HepG2 (cell line): Measurements from ENCODE around the gene DNMT1. TPM values are rescaled to one million over a fixed set of nuclear protein-coding genes. Genes with fewer than 3 reads are reported as not detected.

ENCODE experiments used
- ATM ChIP-seq: fragments of 450-650 bp; IDR thresholded peaks from 2 replicates; pipeline ENCODE4 v1.7.1; 2017; ENCODE audit warnings: mild to moderate bottlenecking, borderline replicate concordance
- HDAC1 ChIP-seq: sonication (generic); formaldehyde crosslinking; IDR thresholded peaks from 2 replicates; pipeline ENCODE4 v1.5.1; 2020; ENCODE audit warnings: mild to moderate bottlenecking, missing genetic modification reagents
- MEIS2 ChIP-seq: sonication (generic); formaldehyde crosslinking; IDR thresholded peaks from 2 replicates; pipeline ENCODE4 v1.9.0; 2021; ENCODE audit warnings: mild to moderate bottlenecking, missing genetic modification reagents
- SETDB1 ChIP-seq: sonication (generic); formaldehyde crosslinking; IDR thresholded peaks from 2 replicates; pipeline ENCODE4 v1.5.1; 2020; ENCODE audit warnings: missing genetic modification reagents, mild to moderate bottlenecking, borderline replicate concordance
- SPEN ChIP-seq: sonication (generic); formaldehyde crosslinking; IDR thresholded peaks from 2 replicates; pipeline ENCODE4 v1.5.1; 2020; ENCODE audit warnings: low read depth, mild to moderate bottlenecking, missing genetic modification reagents
- SRY ChIP-seq: sonication (generic); formaldehyde crosslinking; IDR thresholded peaks from 2 replicates; pipeline ENCODE4 v1.8.0; 2022; ENCODE audit warnings: mild to moderate bottlenecking, missing genetic modification reagents
- TAF1 ChIP-seq: sonication (generic); formaldehyde crosslinking; IDR thresholded peaks from 2 replicates; pipeline ENCODE4 v1.4.0; 2020; ENCODE audit warnings: missing genetic modification reagents
- ZFP91 ChIP-seq: sonication (generic); formaldehyde crosslinking; IDR thresholded peaks from 2 replicates; pipeline ENCODE4 v1.9.0; 2022; ENCODE audit warnings: missing genetic modification reagents, mild to moderate bottlenecking, borderline replicate concordance
- ZHX1 ChIP-seq: sonication (generic); formaldehyde crosslinking; IDR thresholded peaks from 2 replicates; pipeline ENCODE4 v1.8.1; 2022; ENCODE audit warnings: low read depth, mild to moderate bottlenecking, missing genetic modification reagents
- ZMYM2 ChIP-seq: sonication (generic); formaldehyde crosslinking; IDR thresholded peaks from 2 replicates; pipeline ENCODE4 v1.8.0; 2022; ENCODE audit warnings: mild to moderate bottlenecking, missing genetic modification reagents
- ZNF143 ChIP-seq: sonication (generic); formaldehyde crosslinking; IDR thresholded peaks from 2 replicates; pipeline ENCODE4 v1.4.0; 2020; ENCODE audit warnings: missing genetic modification reagents
- ZNF230 ChIP-seq: sonication (generic); formaldehyde crosslinking; IDR thresholded peaks from 2 replicates; pipeline ENCODE4 v1.4.0; 2020; ENCODE audit warnings: mild to moderate bottlenecking, missing genetic modification reagents
- ZNF441 ChIP-seq: sonication (generic); formaldehyde crosslinking; IDR thresholded peaks from 2 replicates; pipeline ENCODE4 v1.7.0; 2021; ENCODE audit warnings: missing genetic modification reagents, borderline replicate concordance
- ZNF557 ChIP-seq: sonication (generic); formaldehyde crosslinking; IDR thresholded peaks from 2 replicates; pipeline ENCODE4 v1.4.0; 2020; ENCODE audit warnings: missing genetic modification reagents
- ZNF572 ChIP-seq: sonication (generic); formaldehyde crosslinking; IDR thresholded peaks from 2 replicates; pipeline ENCODE4 v1.5.1; 2020; ENCODE audit warnings: mild to moderate bottlenecking, missing genetic modification reagents
- polyA plus RNA-seq, 8 experiments: library from polyadenylated mRNA; depleted of rRNA in 3 of 8; stranded (reverse) in 7 of 8; unstranded in 1 of 8; fragments of >200 nt; fragmentation: Illumina TruSeq in 4 of 8; extraction: Trizol in 4 of 8; gene quantifications; 2 replicates each; pipeline versions ENCODE4 v1.2.1 to v1.2.3, GENCODE V29; 2011 to 2016; ENCODE audit warnings: low read depth in 4 of 8, missing spikeins in 1 of 8, mixed read lengths in 1 of 8; ENCODE audit not compliant: insufficient read depth in 1 of 8
- total RNA-seq, 5 experiments: library from RNA; depleted of rRNA; stranded (reverse); fragments of >200 nt; fragmentation: Illumina TruSeq; extraction: Trizol; gene quantifications; 2 replicates each; pipeline ENCODE4 v1.2.3, GENCODE V29; 2016; ENCODE audit warnings: low read depth in 1 of 5
- TF ChIP-seq, protein P1 (sequence below): sonication (generic); formaldehyde crosslinking; IDR thresholded peaks from 2 replicates; pipeline ENCODE4 v1.8.1; 2023; ENCODE audit warnings: mild to moderate bottlenecking, moderate library complexity, missing genetic modification reagents
- TF ChIP-seq, protein P2 (sequence below): sonication (generic); formaldehyde crosslinking; IDR thresholded peaks from 2 replicates; pipeline ENCODE4 v1.4.0; 2020; ENCODE audit warnings: missing genetic modification reagents

DNMT1 gene
- total and polyA plus RNA-seq, 2 of the 13 experiments (the other 11 are each of a cell fraction or from before 2014, with no cell fraction given): 31.2 to 91.1 TPM

DNA sequence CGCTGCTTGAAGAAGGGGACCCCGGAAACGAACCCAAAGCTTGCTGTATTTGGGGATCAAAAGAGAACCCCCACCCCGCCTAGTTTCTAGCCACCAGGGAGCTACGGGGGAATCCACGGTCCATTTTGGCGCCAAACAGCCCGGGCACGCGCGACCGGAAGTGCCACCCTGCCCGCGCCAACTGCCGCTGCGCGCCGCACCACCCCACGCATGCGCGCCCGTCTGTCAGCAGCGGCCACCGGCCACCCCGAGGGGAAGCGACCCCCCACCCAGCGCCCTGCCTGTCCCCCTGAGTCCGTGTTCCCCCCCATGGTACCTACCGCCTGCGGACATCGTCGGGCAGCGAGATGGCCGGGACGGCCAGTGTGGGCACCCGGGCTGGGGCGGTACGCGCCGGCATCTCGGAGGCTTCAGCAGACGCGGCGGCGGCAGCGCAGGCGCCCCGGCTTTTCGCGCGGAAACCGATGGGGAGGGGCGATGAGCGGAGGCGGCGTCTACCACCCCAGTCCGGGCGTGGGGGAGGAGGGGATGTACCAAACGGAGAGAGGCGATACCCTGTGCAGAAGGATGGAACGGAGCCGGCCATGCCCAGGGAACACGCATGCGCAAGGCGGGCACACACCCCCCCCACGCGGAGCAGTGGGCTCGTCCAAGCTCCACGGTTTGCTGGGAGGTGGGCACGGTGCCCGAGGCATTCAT is at the start of gene DNMT1 (continued):
- TF ChIP-seq, protein P1, sequence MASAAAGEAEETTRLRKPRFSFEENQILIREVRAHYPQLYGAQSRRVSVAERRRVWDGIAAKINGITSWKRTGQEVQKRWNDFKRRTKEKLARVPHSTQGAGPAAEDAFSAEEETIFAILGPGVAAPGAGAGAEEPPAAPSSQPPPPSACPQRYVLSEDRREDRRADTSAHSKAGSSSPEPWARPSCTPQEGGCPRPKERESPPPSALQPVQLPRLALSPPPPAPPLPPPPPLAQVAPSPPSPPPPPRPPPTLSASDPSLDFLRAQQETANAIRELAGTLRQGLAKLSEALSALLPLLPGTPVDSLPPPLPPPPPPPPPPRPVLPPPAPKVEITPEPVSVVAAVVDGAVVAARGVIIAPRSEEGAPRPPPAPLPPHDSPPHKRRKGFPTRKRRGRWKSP (CRISPR knock-in tag): peak; percentile 61; the same call in 1 of the 2 replicates
- TF ChIP-seq ZNF143 (peak; percentile 78), ZNF441 (peak; percentile 67; the same call in 1 of the 2 replicates), ZHX1 (CRISPR knock-in tag) (no peak; the same call in 1 of the 2 replicates), SETDB1 (CRISPR knock-in tag) (no peak), ZFP91 (peak; percentile 92; the same call in 1 of the 2 replicates), ZNF572 (CRISPR knock-in tag) (no peak), ZNF230 (CRISPR knock-in tag) (no peak; the same call in none of the 2 replicates), ATM (no peak), HDAC1 (CRISPR knock-in tag) (peak; percentile 96), MEIS2 (peak; percentile 4; the same call in 1 of the 2 replicates), TAF1 (CRISPR knock-in tag) (peak; percentile 62; the same call in 1 of the 2 replicates), ZNF557 (CRISPR knock-in tag) (peak; percentile 2; the same call in 1 of the 2 replicates), SRY (CRISPR knock-in tag) (peak; percentile 88; the same call in 1 of the 2 replicates), SPEN (peak; percentile 92), ZMYM2 (CRISPR knock-in tag) (peak; percentile 63; the same call in 1 of the 2 replicates)
- TF ChIP-seq, protein P2, sequence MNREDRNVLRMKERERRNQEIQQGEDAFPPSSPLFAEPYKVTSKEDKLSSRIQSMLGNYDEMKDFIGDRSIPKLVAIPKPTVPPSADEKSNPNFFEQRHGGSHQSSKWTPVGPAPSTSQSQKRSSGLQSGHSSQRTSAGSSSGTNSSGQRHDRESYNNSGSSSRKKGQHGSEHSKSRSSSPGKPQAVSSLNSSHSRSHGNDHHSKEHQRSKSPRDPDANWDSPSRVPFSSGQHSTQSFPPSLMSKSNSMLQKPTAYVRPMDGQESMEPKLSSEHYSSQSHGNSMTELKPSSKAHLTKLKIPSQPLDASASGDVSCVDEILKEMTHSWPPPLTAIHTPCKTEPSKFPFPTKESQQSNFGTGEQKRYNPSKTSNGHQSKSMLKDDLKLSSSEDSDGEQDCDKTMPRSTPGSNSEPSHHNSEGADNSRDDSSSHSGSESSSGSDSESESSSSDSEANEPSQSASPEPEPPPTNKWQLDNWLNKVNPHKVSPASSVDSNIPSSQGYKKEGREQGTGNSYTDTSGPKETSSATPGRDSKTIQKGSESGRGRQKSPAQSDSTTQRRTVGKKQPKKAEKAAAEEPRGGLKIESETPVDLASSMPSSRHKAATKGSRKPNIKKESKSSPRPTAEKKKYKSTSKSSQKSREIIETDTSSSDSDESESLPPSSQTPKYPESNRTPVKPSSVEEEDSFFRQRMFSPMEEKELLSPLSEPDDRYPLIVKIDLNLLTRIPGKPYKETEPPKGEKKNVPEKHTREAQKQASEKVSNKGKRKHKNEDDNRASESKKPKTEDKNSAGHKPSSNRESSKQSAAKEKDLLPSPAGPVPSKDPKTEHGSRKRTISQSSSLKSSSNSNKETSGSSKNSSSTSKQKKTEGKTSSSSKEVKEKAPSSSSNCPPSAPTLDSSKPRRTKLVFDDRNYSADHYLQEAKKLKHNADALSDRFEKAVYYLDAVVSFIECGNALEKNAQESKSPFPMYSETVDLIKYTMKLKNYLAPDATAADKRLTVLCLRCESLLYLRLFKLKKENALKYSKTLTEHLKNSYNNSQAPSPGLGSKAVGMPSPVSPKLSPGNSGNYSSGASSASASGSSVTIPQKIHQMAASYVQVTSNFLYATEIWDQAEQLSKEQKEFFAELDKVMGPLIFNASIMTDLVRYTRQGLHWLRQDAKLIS (CRISPR knock-in tag): no peak
